T1000 (cell line): Measurements from ENCODE around the gene CDH26.
A peak's percentile ranks its signal among the peaks of the same experiment; 100 is the strongest.

Source experiments
- DNase-seq: peaks from one replicate; lab custom pipeline; 2025; ENCODE audit warnings: mixed read lengths; lab: John Stamatoyannopoulos, UW

Gene CDH26

DNA sequence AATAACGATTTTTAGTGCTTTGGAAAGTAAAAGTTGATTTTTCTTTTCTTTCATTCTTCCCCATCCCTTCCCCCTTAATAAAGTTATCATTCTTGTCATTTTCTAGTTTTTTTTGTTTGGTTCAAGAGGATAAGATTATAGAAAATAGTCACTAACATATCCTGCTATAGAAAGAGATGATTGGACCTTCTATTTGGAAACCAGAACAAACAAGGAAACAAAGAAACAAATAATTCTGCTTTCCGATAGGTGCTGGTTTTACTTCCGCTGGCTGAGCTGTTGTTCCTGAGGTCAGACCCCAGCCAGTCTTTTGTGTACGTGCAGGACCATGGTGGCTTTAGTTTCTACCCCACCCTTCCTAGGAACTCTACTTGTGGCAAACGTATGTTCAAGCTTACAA lies at the start of gene CDH26:
Gene CDH26, plus strand, starts transcription at position 301 of the 400 bp plus-strand sequence. CDS start 304 bp downstream, outside the sequence.
- no peak for DNase-seq

DNA sequence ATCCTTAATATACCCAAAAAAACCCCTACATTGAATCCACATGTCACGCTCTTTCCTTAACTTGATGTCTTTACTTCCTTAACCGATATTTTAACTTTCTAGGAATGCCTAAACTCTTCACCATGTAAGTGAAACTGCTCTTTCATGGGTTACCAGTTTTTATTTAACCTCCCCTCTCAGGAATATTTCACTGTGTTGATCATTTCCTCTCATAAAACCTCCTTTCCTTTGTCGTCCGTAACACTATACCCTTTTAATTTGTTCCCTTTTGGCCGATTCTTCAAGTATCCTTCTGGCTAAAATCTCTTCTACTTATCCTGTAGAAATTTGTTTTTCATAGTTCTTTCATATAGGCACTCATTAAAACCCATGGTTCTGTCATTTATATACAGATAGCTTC lies 49.4 kb upstream of the CDH26 start:
- no peak for DNase-seq

DNA sequence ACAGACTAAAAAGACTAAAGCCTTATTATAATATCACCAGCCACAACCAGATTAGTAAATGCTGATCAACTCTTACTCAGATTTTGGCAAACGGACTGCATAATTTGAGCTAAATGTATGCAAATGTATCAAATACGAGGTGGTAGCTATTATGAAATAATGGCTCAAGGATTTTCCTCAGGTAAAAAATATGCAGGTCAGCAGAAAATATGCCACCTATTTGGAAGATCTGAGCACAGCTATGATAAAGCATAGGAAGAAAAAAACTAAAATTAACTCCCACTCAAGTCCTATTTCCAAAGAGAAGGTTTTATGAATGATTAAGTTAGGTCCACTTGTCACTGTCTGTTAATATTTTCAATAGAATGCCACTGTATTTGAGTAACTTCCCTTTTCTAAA lies 47.2 kb upstream of the CDH26 start:
- DNase-seq = no peak

DNA sequence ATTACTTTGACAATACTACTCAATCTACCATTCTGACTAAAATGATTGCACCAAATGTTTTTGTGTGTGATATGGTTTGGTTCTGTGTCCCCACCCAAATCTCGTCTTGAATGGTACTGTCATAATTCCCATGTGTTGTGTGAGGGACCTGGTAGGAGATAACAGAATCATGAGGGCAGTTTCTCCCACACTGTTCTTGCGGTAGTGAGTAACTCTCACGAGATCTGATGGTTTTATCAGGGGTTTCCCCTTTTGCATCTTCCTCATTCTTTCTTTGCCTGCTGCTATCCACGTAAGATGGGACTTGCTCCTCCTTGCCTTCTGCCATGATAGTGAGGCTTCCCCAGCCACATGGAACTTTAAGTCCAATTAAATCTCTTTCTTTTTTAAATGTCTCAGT lies 45.6 kb upstream of the CDH26 start:
- no peak for DNase-seq

DNA sequence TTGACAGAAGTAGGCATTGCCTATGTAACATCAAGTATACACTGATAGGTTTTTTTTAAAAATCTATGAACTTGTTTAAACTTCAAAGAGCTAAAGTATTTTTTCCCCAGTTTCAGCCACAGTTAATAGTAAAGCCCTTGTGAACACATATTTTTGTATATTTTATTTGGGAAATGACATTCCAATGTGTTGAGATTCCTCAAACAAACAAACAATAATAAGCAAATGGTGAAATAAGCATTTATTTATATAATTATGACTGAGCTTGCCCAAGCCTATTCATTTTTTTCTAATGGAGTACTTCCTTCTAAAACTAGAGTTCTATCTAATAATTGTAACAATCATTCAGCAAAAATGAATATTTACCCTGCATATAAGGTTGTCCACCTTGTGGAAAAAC lies 37.3 kb upstream of the CDH26 start:
- no peak for DNase-seq

DNA sequence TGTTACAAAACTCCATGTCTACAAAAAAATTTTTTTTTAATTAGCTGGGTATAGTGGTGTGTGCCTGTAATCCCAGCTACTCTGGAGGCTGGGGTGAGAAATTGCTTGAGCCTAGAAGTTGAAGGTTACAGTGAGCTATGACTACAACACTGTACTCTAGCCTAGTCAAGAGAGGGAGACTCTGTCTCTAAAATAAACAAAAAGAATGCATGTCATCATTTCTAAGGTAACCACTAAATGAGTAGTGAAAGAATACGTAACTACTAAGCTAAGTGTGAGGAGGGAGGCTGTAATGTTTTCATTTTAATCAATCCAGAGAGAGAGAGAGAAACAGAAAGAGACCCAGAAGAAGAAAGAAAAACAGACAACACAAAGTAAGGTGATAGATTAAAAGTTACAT lies 34.7 kb upstream of the CDH26 start:
- no peak for DNase-seq

DNA sequence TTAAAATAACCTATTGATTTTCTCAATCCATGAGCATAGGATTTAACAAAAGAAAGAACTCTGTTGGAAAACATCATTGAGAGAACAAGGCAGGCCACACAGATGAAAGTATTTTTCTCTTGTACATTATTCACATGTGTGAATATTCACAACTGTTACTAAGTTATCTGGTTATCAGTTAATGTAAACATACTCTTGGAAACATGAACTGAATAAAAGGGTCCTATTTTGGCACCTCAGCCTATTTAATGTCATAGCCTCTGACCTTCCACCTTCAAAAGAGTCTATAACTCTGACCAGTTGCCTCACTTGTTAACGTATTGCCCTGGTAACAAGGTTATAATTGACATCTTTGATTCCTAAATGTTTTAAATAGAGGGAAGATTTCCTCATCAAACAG lies 32.9 kb upstream of the CDH26 start:
- DNase-seq = no peak

DNA sequence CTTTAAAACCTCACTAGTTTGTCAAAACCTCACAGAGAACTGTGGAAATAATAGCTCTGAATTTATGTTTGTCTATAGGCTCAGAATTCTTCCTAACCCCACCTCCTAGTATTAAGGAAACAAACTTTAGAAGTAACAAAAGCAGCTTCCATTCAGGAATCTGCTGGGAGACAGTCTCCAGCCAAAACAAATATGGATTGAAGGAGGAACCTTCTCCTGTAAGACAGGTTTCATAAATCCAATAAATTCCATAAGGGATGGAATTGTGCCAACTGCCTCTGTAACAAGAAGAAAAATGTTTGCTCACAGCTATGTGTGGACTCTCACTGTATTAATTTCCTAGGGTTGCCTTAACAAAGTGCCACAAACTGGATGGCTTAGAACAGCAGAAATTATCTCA lies 32.3 kb upstream of the CDH26 start:
- DNase-seq = no peak

DNA sequence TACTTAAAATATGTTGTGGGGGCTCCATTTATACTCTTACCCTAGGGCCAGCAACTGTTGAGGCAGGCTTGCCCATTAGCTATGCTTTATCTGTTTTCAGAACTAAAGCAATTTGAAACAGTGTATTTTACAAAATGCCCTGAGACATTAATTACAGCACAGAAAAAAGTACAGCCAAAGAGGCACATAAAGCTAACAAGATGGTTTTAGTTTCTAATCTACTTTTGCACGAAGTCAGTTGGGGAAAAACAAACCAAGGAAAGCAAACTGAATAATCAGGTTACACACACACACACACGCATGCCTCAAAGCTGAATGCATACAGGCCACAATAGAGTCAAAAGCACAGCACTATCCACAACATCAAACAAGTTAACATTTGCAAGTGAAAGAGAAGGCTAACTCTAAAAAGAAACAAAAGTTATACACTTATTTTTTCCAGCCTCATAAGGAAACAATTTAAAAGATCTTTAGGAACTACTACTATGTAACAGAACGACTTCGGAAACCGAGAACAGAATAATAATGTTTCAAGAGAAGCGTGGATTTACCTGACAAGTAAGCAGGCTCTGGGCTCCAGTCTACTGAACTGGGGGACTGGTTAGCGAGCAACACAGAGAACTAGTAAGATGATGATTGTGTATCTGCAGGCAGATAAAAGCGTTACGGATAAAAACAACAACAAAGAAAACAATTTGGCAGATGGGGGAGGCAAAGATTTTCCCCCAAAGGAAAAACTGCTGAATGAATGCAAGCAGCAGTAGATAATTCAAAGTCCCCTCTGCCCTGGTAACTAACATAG lies 26.5 kb upstream of the CDH26 start:
- no peak for DNase-seq

DNA sequence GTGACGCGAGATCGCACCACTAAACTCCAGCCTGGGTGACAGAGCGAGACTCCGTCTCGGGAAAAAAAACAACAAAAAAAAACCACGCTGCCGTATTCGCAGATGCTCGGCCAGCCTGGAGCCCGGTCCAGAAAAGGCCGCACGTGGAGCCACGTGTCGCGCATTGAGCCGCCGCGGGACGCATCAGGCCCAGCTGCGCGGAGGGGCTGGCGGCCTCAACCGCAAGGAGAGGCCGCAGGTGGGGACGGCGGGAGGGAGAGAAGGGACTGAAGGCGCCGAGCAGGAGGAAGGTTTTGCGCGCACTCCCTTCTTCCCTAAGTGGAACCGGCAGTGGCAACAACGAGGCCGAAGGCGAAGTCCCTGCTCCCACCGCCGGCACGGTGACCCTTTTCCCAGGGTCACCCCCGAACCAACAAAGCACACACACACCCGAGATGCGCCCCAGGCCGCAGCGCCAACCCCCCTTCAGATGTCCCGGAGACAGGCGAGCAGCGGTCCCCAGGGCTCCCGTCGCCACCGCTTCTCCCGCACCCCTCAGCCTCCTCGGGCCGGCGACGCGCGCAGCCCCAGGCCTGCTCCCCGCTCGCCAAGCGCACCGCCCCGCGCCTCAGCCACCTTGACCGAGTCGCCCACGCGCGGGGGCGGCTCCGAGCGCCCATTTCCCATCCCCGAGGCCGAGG lies 25.5 kb upstream of the CDH26 start:
- DNase-seq = no peak

DNA sequence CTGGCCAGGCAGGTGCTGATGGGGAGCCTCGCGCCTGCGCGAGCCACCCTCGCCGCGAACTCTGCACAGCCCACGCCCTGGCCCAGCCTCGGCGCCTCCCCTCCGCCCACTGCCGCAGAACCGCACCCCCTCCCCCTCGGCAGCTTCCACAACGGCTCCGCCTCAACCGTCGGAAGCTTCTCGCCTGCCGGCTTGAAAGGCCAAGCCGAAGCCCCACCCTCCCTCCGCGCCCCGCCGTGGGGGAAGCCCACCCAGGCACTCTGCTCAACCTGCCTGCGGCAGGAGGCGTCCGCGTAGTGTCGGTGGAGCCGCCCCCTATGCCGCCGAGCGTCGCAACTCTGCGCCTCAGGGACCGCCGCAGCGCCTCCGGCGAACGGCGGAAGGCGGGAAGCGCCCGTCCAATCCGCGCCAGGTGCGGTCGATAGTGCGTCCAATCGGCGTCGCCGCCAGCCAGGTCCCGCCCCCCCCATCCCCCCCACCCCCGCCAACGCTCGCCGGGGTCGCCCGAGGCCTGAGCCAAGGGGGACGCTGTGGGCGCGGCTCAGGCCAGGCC lies 24.9 kb upstream of the CDH26 start, which contains the start of gene SYCP2:
Gene SYCP2, minus strand, starts transcription at position 342 of the 553 bp plus-strand sequence. CDS start 11,224 bp downstream, outside the sequence.
- DNase-seq = no peak

DNA sequence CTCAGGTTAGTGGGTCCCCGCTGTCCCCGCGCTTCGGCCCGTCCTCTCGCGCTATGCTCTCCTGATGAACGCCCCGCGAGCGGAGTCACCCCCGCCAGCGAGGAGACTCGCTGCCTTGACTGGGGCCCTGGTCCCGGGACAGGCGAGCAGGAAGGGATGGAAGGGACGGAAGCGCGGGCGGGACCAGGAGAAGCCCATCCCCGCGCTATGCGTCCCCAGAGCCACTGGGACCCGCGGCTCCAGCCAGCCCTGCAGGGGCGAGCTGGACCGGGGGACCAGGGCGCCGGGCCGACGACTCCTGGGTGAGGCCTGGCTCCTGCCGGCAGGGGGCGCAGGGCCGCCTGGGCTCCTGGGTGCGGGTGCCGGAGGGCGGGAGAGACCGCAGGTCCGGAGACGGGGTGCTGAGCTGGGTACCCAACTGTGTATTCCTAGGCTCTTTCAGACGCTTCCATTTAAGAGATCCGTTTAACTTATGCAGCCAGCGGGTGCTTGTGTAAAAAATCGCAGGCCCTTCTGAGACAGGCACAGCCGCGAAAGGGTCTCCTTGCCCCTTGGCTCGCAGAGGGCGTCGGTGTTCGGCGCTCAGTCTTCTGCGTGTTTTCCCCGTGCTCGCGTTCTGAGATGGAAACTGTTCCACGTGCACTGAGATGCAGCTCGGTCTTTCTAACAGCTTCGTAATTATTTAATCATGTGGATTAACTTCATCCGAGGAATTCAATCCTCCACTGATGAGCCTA lies 24.2 kb upstream of the CDH26 start:
- peak; percentile 8 for DNase-seq

DNA sequence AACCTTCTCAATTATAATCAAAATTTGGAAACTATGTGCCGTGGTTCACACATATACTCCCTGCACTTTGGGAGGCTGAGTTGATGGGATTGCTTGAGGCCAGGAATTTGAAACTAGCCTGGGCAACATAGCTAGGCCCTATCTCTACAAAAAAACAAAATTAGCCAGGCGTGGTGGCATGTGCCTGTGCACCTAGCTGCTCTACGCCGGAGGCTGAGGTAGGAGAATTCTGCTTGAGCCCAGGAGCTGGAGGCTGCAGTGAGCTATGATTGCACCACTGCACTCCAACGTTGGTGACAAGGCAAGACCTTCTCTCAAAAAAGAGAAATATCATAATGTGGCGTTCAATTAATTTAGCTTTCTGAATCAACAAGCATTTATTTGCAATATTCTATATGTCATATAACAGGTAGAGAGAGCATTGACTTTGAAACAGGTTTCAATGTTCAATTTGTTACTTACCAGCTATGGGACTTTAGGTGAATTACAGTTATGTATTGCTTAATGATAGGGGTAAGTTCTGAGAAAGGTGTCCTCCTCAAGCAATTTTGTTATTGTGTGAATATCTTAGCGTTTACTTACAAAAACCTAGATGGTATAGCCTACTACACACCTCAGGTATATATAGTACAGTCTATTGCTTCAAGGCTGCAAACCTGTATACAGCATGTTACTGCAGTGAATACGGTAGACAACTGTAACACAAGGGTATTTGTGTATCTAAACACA lies 22.6 kb upstream of the CDH26 start:
- no peak for DNase-seq

DNA sequence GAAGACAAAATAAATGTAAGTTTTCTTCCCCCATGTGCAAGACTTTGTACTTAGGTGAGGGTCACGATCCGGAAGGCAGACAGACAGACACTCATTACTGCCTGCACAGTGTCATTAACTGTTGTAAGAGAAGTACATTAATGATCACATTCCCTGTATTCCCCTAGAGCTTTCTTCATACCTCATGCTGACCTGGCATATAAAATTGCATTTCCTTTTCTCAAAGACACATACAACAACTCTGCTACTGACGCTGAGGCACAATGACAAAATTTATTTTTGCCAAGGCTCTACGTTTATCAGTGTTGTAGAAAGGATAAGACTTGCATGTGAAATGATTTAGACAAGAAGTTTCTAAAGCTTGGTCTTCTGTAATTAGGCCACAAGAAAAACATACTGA lies 21.8 kb upstream of the CDH26 start:
- DNase-seq = no peak

DNA sequence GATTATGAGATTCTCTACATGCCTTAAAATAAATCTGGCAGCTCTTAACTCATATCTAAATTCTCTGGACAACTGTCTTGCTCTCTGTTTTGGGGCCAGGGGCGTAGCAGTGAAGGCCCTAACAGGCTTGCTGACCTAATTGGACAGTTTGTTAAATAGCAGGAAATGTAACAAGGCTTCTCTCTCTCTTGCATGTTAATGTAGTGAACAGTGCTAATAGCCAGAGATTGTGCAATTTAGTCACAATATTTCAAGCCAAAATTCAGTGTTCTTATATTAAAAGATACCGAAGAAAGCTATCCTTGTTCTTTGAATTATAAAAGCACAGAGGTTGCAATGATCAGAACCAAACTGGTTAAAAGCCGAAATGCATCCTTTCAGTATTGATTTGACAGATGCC lies 21.1 kb upstream of the CDH26 start:
- DNase-seq = no peak

DNA sequence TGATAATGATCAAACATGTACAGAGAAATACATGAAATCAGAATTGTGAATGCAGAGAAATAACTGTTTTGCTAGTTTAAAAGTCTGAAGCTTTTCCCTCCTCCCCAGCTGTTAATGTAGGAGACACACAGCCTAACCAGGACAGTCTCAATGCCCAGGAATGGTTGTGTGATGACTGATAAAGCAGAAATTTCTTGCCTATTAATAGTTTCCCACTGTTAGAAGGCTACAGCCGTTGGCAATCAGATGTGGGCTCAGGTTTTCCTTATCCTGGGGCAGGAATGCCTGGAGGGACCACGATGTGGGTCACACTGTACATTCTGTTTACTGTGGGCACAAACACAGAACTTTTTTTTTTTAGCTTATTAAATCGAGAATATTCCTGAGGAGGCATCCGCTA lies 20.0 kb upstream of the CDH26 start:
- DNase-seq = no peak

DNA sequence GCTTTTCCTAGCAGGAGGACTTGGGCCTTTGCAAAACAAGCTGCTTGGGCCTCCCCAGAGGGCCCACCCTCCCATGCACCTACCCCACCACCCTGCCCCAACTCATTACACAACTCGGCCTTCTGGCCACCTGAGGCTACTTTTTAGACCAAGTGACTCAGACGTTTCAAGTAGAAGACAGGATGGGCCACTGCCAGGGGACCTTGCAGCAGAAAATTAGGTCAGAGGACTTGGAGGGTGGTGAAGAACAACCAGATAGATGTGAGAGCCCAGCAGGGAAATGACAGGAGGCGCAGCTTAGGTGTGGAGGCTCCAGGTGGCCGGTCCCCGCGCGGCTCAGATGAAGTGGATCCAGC lies 19.5 kb upstream of the CDH26 start:
- no peak for DNase-seq

DNA sequence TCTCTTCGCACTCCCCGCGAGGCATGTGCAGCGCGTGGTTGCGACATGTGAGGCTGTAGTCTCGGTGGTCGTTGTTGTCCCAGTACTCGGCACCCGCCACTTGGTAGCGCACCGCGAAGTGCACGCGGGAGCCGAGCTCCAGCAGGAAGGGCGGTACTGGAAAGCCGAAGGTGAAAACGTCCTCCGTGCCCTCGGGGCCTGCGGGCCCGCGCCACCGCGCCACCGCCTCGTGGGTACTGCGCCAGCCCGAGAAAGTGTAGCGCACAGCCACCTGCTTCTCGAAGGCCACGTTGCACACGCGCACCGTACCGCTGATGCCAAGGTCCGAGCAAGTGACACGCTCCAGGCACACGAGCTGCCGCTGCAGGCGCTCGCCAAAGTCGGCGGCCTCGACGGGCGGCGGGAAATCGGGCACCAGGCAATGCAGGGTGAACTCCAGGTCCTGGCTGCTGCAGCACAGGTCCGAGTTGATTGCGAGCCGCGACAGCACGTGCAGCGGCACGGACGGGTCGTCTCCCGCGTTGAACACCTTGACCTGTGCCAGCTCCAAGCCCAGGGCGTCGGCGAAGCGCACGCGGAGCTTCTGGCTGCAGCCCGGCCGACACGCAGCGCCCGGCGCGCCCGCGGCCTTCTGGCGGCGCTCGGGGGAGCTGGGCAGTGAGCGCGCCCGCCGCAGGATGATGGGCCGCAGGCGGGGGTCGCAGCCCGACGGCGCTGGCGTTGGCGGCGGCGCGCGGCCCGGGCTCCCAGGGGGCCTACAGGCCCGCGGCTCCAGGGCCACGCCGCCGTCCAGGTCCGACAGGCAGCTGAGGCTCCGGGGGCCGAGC lies 19.0 kb upstream of the CDH26 start:
- no peak for DNase-seq

DNA sequence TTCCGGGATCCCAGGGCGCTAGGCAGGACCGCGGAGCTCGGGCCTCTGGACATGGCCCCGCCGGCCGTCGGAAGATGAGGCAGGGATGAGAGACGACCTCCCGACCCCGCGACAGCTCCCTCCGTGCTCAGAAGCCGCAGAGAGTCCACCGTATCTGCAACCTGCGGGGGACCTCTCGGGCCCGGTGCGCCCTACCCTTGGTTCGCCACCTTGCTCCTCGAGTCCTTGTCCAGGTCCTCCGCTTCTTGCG lies 18.4 kb upstream of the CDH26 start:
- no peak for DNase-seq

DNA sequence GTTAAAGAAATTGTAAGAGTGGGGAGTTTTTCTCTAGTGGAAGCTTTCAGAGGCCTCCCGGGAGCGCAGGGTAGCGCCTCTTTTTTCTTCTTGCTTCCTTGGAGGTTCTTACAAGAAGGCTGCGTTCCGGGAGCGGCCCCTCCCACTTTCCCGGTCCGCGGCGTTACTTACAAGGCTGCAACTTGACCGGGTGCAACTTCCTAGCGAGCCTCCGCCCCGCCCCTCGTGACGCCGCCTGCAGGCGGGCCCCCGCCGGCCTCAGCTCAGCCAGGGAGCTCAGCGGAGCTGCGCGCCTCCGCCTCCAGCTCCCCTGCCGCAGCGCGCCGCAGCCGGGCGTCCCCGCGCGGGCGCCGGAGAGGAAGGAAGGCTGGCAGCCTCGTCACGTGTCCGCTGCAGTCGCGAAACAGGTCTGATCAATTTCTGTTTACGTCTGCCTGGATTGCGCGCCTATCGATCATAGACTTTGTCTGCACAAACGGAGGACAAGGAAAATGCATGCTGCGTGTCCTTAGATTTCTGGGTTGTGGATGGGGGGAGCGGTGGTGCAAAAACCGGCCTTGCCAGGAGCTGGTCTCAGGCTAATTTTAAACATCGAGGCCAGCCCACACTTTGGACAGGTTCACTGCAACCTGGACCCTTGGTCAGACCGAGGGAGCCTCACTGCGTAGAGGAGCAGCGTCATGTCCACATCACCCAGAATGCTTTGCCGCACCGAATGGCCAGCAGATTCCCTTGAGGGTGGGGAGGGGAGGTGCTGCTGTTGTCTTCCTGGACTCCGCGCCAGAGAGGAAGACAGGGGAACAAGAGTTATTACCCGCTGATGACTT lies 17.9 kb upstream of the CDH26 start, which contains the start of the genes FAM217B and PPP1R3D:
Gene FAM217B, plus strand, starts transcription at position 261 of the 827 bp plus-strand sequence. CDS start 3,555 bp downstream, outside the sequence.
Gene PPP1R3D, minus strand, starts transcription at position 177 of the 827 bp plus-strand sequence. CDS start 374 bp downstream, outside the sequence.
- peak; percentile 53 for DNase-seq
